Measurements from ENCODE around the gene PNPLA6. TPM values are rescaled to one million over a fixed set of nuclear protein-coding genes. Genes with fewer than 3 reads are reported as not detected.

Gene PNPLA6
- total and polyA plus RNA-seq, 10 of the 15 experiments (the other 5 are each of a cell fraction or from before 2014, with no cell fraction given) = 0.95 to 105 (median 40.0) TPM

DNA sequence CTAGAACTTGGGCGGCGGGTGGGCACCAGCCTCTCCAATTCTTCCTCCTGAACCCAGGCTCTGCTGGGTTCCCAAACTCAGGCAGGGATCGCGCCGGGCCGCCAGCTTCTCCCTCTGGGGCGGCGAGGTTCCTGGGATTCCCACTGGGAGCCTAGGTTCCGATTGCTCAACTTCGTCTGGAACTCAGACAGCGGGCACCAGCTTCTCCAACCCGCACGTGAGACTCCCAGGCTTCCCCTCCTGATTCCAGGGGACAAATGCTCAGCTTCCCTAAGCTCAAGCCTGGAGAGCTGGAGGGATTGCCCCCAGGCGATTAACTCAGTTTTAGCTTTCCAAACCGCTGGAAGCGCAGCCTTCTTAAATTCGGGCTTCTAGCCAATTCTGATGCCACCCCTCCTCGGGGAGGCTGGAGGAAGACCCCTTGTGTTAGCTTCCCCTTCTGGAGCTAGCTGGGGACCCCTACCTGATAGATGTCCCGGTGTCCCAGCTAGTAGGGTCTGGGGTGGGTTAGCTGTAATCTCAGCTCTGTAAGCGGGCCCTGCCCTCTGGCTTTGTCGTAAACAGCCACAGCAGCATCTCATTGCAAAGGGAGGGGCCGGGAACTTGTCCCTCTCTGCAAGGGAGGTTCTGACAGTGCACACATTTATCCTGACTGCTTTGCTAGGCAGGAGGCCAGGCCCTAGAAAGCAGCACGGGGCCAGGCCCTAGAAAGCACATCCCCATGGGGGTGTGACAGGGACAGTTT, 12.4 kb upstream of the PNPLA6 start (continued):
- no peak for TF ChIP-seq SPI1 (IDR thresholded peaks at IDR 0.05; ENCODE audit: borderline replicate concordance, insufficient read depth, low read depth, low read length)
- no peak for TF ChIP-seq BACH1 (IDR thresholded peaks at IDR 0.05; ENCODE audit: borderline replicate concordance)
- no peak for TF ChIP-seq ZZZ3 (IDR thresholded peaks at IDR 0.05; ENCODE audit: control insufficient read depth, insufficient read length, low read depth)
- TF ChIP-seq YBX1 (IDR thresholded peaks at IDR 0.05) = no peak

DNA sequence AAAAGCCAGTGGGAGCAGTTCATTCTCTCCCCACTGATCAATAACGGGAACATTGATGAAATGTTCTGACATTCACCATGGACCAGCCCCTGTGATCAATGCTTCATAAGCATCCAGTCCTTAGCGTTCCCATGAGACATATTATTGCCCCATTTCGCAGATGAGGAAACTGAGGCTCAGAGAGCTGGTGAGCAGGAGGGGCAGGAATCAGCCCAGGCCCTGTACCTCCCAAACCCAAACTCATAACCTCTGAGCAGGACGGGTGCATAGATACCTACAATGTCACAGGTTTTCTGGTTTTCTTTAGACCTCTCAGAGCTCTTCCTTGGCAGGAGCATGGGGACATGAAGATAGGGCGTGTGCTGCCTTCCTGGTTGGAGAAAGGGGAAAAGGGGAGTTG, 11.0 kb upstream of the PNPLA6 start:
- Histone ChIP-seq H3K36me3 (ENCODE audit: control insufficient read depth in 2 of 2, insufficient read depth in 2 of 2, low read length in 1 of 2) (no peaks in the 10 kb centered on the region; a peak in 1 of 4 replicates), H3K27me3 (replicated peaks in 1 of 2; ENCODE audit: control insufficient read depth in 2 of 2, insufficient read depth in 2 of 2, low read length in 1 of 2) (no peaks in the 10 kb centered on the region), H3K9ac (ENCODE audit: control insufficient read depth, insufficient read depth, low read length) (no peak overlapping the region), H3K4me1 (ENCODE audit: control insufficient read depth, insufficient read depth, low read length) (peaks cover 4% of the 10 kb centered on the region; the same call in 1 of the 2 replicates), H2AFZ (ENCODE audit: control insufficient read depth, low read depth, low read length) (no peak overlapping the region), H3K27ac (ENCODE audit: control insufficient read depth, insufficient read depth) (no peak overlapping the region), H3K79me2 (ENCODE audit: control insufficient read depth, insufficient read depth, low read length) (no peaks in the 10 kb centered on the region), H3K4me2 (ENCODE audit: control insufficient read depth, insufficient read depth) (no peak overlapping the region), H3K9me3 (replicated peaks; ENCODE audit: control insufficient read depth, insufficient read depth, low read length) (no peaks in the 10 kb centered on the region), H3K4me3 (no peak overlapping the region), H4K20me1 (ENCODE audit: control insufficient read depth, insufficient read depth) (no peaks in the 10 kb centered on the region)
- intact Hi-C loops (cut with micrococcal nuclease; ENCODE audit: unreplicated experiment) = no loop called here
- FAIRE-seq (no peak), DNase-seq (ENCODE audit: low read depth, low spot score) (no peak), ATAC-seq (no peak)
- BruUV-seq (replicated peaks) = no TSS peak
- ChIA-PET POLR2A (no interaction called here), SMC1A (ENCODE audit: uncharacterized antibody, unreplicated experiment) (no interaction called here), CTCF (no interaction called here), RAD21 (ENCODE audit: unreplicated experiment) (no interaction called here)
- in situ Hi-C loops (cut with MboI) = no loop called here
- WGBS (ENCODE audit: insufficient coverage, insufficient replicate concordance, low lambda C conversion rate, missing lambda C conversion rate) = 70% methylated on average over 5 of the region's 5 CpGs
- no peak for TF ChIP-seq EGR1 (IDR thresholded peaks at IDR 0.05; ENCODE audit: borderline replicate concordance in 1 of 2, low read depth in 2 of 2, low read length in 2 of 2)
- no peak for TF ChIP-seq CBX3 (IDR thresholded peaks at IDR 0.05; ENCODE audit: borderline replicate concordance, low read depth)
- TF ChIP-seq ZNF24 (IDR thresholded peaks at IDR 0.05) = no peak
- TF ChIP-seq, protein P1, sequence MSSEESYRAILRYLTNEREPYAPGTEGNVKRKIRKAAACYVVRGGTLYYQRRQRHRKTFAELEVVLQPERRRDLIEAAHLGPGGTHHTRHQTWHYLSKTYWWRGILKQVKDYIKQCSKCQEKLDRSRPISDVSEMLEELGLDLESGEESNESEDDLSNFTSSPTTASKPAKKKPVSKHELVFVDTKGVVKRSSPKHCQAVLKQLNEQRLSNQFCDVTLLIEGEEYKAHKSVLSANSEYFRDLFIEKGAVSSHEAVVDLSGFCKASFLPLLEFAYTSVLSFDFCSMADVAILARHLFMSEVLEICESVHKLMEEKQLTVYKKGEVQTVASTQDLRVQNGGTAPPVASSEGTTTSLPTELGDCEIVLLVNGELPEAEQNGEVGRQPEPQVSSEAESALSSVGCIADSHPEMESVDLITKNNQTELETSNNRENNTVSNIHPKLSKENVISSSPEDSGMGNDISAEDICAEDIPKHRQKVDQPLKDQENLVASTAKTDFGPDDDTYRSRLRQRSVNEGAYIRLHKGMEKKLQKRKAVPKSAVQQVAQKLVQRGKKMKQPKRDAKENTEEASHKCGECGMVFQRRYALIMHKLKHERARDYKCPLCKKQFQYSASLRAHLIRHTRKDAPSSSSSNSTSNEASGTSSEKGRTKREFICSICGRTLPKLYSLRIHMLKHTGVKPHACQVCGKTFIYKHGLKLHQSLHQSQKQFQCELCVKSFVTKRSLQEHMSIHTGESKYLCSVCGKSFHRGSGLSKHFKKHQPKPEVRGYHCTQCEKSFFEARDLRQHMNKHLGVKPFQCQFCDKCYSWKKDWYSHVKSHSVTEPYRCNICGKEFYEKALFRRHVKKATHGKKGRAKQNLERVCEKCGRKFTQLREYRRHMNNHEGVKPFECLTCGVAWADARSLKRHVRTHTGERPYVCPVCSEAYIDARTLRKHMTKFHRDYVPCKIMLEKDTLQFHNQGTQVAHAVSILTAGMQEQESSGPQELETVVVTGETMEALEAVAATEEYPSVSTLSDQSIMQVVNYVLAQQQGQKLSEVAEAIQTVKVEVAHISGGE (CRISPR knock-in tag; IDR thresholded peaks at IDR 0.05) = no peak
- TF ChIP-seq NBN (IDR thresholded peaks at IDR 0.05) = no peak
- no peak for TF ChIP-seq SRF (IDR thresholded peaks at IDR 0.05; ENCODE audit: low read depth in 2 of 2, low read length in 2 of 2)
- TF ChIP-seq POLR2AphosphoS2 (IDR thresholded peaks at IDR 0.05; ENCODE audit: low read depth, low read length) = no peak
- TF ChIP-seq RBBP5 (conservative IDR thresholded peaks at IDR 0.05) = no peak
- TF ChIP-seq NFYB (IDR thresholded peaks at IDR 0.05; ENCODE audit: insufficient read depth, low read depth, low read length) = no peak
- TF ChIP-seq FOXK2 (IDR thresholded peaks at IDR 0.05) = no peak
- TF ChIP-seq STAT3 (IDR thresholded peaks at IDR 0.05; ENCODE audit: low read depth, low read length) = no peak
- TF ChIP-seq SP1 (IDR thresholded peaks at IDR 0.05; ENCODE audit: low read depth, low read length) = no peak
- TF ChIP-seq, protein P2, sequence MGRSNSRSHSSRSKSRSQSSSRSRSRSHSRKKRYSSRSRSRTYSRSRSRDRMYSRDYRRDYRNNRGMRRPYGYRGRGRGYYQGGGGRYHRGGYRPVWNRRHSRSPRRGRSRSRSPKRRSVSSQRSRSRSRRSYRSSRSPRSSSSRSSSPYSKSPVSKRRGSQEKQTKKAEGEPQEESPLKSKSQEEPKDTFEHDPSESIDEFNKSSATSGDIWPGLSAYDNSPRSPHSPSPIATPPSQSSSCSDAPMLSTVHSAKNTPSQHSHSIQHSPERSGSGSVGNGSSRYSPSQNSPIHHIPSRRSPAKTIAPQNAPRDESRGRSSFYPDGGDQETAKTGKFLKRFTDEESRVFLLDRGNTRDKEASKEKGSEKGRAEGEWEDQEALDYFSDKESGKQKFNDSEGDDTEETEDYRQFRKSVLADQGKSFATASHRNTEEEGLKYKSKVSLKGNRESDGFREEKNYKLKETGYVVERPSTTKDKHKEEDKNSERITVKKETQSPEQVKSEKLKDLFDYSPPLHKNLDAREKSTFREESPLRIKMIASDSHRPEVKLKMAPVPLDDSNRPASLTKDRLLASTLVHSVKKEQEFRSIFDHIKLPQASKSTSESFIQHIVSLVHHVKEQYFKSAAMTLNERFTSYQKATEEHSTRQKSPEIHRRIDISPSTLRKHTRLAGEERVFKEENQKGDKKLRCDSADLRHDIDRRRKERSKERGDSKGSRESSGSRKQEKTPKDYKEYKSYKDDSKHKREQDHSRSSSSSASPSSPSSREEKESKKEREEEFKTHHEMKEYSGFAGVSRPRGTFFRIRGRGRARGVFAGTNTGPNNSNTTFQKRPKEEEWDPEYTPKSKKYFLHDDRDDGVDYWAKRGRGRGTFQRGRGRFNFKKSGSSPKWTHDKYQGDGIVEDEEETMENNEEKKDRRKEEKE (IDR thresholded peaks at IDR 0.05) = no peak
- TF ChIP-seq NRF1 (conservative IDR thresholded peaks at IDR 0.05; ENCODE audit: low read depth, low read length) = no peak

Measured in GM12878 (cell line).